Caco-2 (cell line): ENCODE data around the gene IGSF1. TPM values are rescaled to one million over a fixed set of nuclear protein-coding genes. Genes with fewer than 3 reads are reported as not detected.
"Not testable (repeated sequence)": the region's sequence is repeated elsewhere in the genome, so short reads cannot be mapped to it uniquely, and the experiment has no call there.

Source experiments
- BruUV-seq: library from RNA; stranded (reverse); fragments of 400-500 nt; replicated peaks from 2 replicates; lab custom pipeline; 2021; lab: Mats Ljungman, UMichigan
- CTCF ChIA-PET: fragments of 300-600 bp; sonication (Branson Sonifier 250); formaldehyde crosslinking; loops from one replicate; lab custom pipeline; 2022; ENCODE audit warnings: antibody characterized with exemption; lab: Charles Lee
- POLR2A ChIA-PET: fragments of 300-600 bp; sonication (Branson Sonifier 250); formaldehyde crosslinking; loops from one replicate; lab custom pipeline; 2022; ENCODE audit warnings: antibody characterized with exemption; lab: Charles Lee
- DNase-seq, 2 experiments: peaks; one replicate each; pipeline versions ENCODE4 v3.0.0 to v3.0.0-alpha.2; 2020 to 2022
- H3K27me3 ChIP-seq: replicated peaks from 2 replicates; pipeline ENCODE4 v1.6.0; 2011; ENCODE audit warnings: low read length; ENCODE audit not compliant: control insufficient read depth, insufficient read depth
- H3K36me3 ChIP-seq: 2 replicates; pipeline ENCODE4 v1.5.1; 2011; ENCODE audit warnings: low read length; ENCODE audit not compliant: control insufficient read depth, insufficient read depth
- H3K4me1 ChIP-seq: fragments of 250-450 bp; sonication (Bioruptor Pico); 2 replicates; pipeline ENCODE4 v1.5.1; 2020; ENCODE audit warnings: mild to moderate bottlenecking
- H3K4me3 ChIP-seq: 2 replicates; pipeline ENCODE4 v1.5.1; 2011; ENCODE audit warnings: low read depth, mild to moderate bottlenecking, control low read depth, low read length
- H3K9me3 ChIP-seq: fragments of 250-450 bp; sonication (Bioruptor Pico); 2 replicates; pipeline ENCODE4 v1.5.1; 2020; ENCODE audit warnings: mild to moderate bottlenecking, moderate library complexity
- H3K27ac Mint-ChIP-seq: one replicate; pipeline ENCODE4 v1.8.0; 2022; ENCODE audit warnings: mixed read lengths; ENCODE audit not compliant: unreplicated experiment
- H3K27me3 Mint-ChIP-seq: one replicate; pipeline ENCODE4 v1.8.0; 2022; ENCODE audit warnings: mixed read lengths; ENCODE audit not compliant: insufficient read depth, unreplicated experiment
- H3K36me3 Mint-ChIP-seq: one replicate; pipeline ENCODE4 v1.8.0; 2022; ENCODE audit warnings: mild to moderate bottlenecking, mixed read lengths; ENCODE audit not compliant: insufficient read depth, unreplicated experiment
- H3K4me1 Mint-ChIP-seq: one replicate; pipeline ENCODE4 v1.8.0; 2022; ENCODE audit warnings: low read depth, mixed read lengths; ENCODE audit not compliant: unreplicated experiment
- H3K4me3 Mint-ChIP-seq: one replicate; pipeline ENCODE4 v1.8.0; 2022; ENCODE audit warnings: mild to moderate bottlenecking, moderate library complexity, mixed read lengths; ENCODE audit not compliant: unreplicated experiment
- H3K9me3 Mint-ChIP-seq: one replicate; pipeline ENCODE4 v1.8.0; 2022; ENCODE audit warnings: mixed read lengths; ENCODE audit not compliant: unreplicated experiment
- intact Hi-C: fragments of 100-400 bp; cut with micrococcal nuclease; formaldehyde crosslinking; loops from one replicate; pipeline ENCODE4 v1.10.0; 2022; ENCODE audit not compliant: unreplicated experiment
- total RNA-seq: library from RNA; stranded (reverse); gene quantifications from 2 replicates; pipeline ENCODE4 v1.2.3, GENCODE V29; 2022
- TF ChIP-seq, protein P1 (sequence below), 2 experiments: fragments of 200-600 bp in 1 of 2; IDR thresholded peaks; 1 replicate in 1 of 2; 2 replicates in 1 of 2; pipeline versions ENCODE4 v1.5.1 to v1.8.0; 2011 to 2022; ENCODE audit warnings: antibody characterized with exemption in 1 of 2, control low read depth in 1 of 2, inconsistent platforms in 1 of 2, low read depth in 1 of 2, low read length in 1 of 2, mild to moderate bottlenecking in 1 of 2, moderate library complexity in 1 of 2; ENCODE audit not compliant: insufficient read depth in 1 of 2, severe bottlenecking in 1 of 2, unreplicated experiment in 1 of 2

Gene IGSF1
- total RNA-seq, 1 experiment from 2014 or later: 1.4 TPM

DNA sequence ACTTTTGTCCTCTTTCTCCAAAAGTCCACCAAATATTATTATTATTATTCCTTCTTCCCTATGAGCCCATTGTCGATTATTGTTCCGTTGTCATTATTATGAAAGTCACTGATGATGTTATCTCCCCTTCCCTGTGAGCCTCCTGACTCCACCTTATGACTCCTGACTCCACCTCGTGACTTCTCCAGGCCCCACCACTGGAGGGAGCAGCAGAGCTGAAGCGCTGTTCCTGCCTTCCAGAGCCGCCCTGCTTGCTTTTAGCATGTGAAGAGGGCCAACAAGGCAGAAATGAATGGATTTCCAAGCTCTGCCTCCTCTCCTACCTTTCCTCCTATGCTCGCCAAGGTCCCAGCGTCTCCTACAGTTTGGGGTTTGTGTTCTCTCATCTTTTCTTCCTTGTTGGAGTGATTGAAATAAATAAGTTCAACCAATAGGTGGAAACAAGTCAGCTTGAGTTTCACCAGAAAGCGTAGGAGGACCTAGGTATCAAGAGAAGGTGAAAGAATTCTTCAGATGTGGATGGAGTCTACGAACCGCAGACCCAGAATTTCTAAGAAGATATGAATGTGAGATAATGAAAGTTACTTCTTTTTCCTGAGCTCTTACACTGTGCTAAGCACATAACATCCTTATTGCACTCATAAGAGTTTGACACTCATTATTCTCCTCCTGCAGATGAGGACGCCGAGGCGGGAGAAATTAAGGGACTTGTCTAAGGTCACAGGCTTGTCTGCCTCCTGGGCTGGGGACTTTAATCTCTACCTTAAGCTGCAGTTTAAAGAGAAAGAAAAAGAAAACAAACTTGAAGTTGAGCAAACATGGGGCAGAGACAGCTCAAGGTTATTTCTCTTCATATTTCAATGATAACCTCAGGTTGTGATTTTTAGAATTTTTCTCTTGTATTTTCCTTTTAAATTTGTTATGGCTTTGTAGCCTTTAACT is 26.1 kb downstream of the IGSF1 start:
- POLR2A ChIA-PET: no interaction called here

DNA sequence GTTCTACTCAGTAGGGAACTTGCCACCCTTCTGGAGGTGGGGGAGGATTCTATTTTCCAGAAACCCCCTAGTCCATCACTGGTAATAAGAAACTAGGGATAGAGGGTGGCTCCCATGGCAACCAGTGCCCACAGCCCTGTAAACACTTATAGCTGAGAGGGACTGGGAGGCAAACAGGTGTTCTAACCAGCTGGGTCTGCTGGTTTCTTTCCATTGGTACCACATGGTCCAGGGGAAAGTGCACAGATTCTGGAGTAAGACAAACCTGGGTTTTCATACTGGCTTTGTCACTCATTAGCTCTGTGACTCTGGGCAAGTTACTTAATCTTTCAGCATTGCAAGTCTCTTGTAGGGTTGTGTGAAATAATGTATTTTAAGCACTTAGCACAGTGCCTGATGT is 26.9 kb downstream of the IGSF1 start:
- TF ChIP-seq, protein P1, sequence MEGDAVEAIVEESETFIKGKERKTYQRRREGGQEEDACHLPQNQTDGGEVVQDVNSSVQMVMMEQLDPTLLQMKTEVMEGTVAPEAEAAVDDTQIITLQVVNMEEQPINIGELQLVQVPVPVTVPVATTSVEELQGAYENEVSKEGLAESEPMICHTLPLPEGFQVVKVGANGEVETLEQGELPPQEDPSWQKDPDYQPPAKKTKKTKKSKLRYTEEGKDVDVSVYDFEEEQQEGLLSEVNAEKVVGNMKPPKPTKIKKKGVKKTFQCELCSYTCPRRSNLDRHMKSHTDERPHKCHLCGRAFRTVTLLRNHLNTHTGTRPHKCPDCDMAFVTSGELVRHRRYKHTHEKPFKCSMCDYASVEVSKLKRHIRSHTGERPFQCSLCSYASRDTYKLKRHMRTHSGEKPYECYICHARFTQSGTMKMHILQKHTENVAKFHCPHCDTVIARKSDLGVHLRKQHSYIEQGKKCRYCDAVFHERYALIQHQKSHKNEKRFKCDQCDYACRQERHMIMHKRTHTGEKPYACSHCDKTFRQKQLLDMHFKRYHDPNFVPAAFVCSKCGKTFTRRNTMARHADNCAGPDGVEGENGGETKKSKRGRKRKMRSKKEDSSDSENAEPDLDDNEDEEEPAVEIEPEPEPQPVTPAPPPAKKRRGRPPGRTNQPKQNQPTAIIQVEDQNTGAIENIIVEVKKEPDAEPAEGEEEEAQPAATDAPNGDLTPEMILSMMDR (IDR thresholded peaks at IDR 0.05; ENCODE audit: insufficient read depth in 1 of 2, low read depth in 1 of 2, low read length in 1 of 2, severe bottlenecking in 1 of 2, unreplicated experiment in 1 of 2): no peak
- Mint-ChIP-seq H3K27ac (no peak overlapping the region), H3K27me3 (no peaks in the 10 kb centered on the region), H3K4me3 (no peak overlapping the region), H3K4me1 (no peaks in the 10 kb centered on the region), H3K36me3 (no peaks in the 10 kb centered on the region), H3K9me3 (no peaks in the 10 kb centered on the region)
- H3K9me3 ChIP-seq: no peaks in the 10 kb centered on the region
- no peak overlapping the region for H3K4me3 ChIP-seq
- no peaks in the 10 kb centered on the region; the same call in 1 of the 2 replicates for H3K4me1 ChIP-seq
- ChIA-PET CTCF (interaction anchor here (1.5 kb wide), 1 partner anchor 104 kb away, joined by 5 read pairs; no protein-coding TSS in a partner anchor), POLR2A (no interaction called here)
- intact Hi-C loops: loop anchor here (1.0 to 5.0 kb wide), 4 partner anchors 105 to 415 kb away; no protein-coding TSS in a partner anchor
- no peak for DNase-seq
- H3K36me3 ChIP-seq: no peaks in the 10 kb centered on the region
- H3K27me3 ChIP-seq: no peaks in the 10 kb centered on the region
- BruUV-seq: no TSS peak

More for the DNA sequence above, 26.1 kb downstream of the IGSF1 start:
- no peak overlapping the region for H3K4me3 ChIP-seq
- H3K4me3 Mint-ChIP-seq: no peak overlapping the region
- H3K9me3 ChIP-seq: no peaks in the 10 kb centered on the region
- intact Hi-C loops: loop anchor here (1.0 to 5.0 kb wide), 4 partner anchors 104 to 414 kb away; no protein-coding TSS in a partner anchor
- H3K4me1 ChIP-seq: no peaks in the 10 kb centered on the region; the same call in 1 of the 2 replicates
- no peaks in the 10 kb centered on the region for H3K36me3 ChIP-seq
- no peak overlapping the region for H3K27ac Mint-ChIP-seq
- CTCF ChIA-PET: interaction anchor here (0.6 to 1.5 kb wide), 2 partner anchors 103 to 278 kb away, joined by 4 to 5 read pairs; no protein-coding TSS in a partner anchor
- H3K36me3 Mint-ChIP-seq: no peaks in the 10 kb centered on the region
- no peaks in the 10 kb centered on the region for H3K27me3 ChIP-seq
- peak; percentile 43 to 64 for DNase-seq
- no TSS peak for BruUV-seq
- no peaks in the 10 kb centered on the region for H3K4me1 Mint-ChIP-seq
- TF ChIP-seq, protein P1 (IDR thresholded peaks at IDR 0.05; ENCODE audit: insufficient read depth in 1 of 2, low read depth in 1 of 2, low read length in 1 of 2, severe bottlenecking in 1 of 2, unreplicated experiment in 1 of 2): peak; percentile 46 to 55
- H3K27me3 Mint-ChIP-seq: no peaks in the 10 kb centered on the region
- H3K9me3 Mint-ChIP-seq: no peaks in the 10 kb centered on the region

DNA sequence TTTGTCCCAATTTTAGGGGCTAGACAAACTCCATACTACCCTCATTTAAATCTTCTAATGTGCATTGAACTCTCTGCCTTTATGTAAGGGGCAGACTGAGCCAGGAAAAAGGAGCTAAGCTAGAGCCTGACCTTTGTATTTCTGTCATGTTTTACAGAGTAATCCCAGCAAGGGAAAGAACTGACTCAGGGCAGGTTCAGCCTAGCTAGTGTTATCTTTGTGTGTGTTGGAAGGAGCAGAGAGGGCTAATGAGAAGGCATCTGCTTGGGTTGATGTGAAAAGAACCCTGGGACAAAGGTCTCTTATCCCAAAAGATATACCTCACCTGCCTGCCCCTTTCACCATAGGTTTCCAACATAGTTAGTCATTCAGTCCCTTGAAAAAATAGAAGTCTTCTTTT is 31.7 kb downstream of the IGSF1 start:
- CTCF ChIA-PET: no interaction called here
- no peaks in the 10 kb centered on the region for H3K27me3 Mint-ChIP-seq
- DNase-seq: no peak
- H3K36me3 Mint-ChIP-seq: no peaks in the 10 kb centered on the region
- H3K9me3 Mint-ChIP-seq: no peaks in the 10 kb centered on the region
- H3K4me3 ChIP-seq: no peak overlapping the region
- intact Hi-C loops: no loop called here
- no peak overlapping the region for H3K4me3 Mint-ChIP-seq
- TF ChIP-seq, protein P1 (IDR thresholded peaks at IDR 0.05; ENCODE audit: insufficient read depth in 1 of 2, low read depth in 1 of 2, low read length in 1 of 2, severe bottlenecking in 1 of 2, unreplicated experiment in 1 of 2): no peak
- H3K27ac Mint-ChIP-seq: no peak overlapping the region
- H3K4me1 ChIP-seq: no peaks in the 10 kb centered on the region
- H3K27me3 ChIP-seq: no peaks in the 10 kb centered on the region
- POLR2A ChIA-PET: no interaction called here
- H3K36me3 ChIP-seq: no peaks in the 10 kb centered on the region
- H3K4me1 Mint-ChIP-seq: no peaks in the 10 kb centered on the region
- BruUV-seq: no TSS peak
- H3K9me3 ChIP-seq: no peaks in the 10 kb centered on the region

DNA sequence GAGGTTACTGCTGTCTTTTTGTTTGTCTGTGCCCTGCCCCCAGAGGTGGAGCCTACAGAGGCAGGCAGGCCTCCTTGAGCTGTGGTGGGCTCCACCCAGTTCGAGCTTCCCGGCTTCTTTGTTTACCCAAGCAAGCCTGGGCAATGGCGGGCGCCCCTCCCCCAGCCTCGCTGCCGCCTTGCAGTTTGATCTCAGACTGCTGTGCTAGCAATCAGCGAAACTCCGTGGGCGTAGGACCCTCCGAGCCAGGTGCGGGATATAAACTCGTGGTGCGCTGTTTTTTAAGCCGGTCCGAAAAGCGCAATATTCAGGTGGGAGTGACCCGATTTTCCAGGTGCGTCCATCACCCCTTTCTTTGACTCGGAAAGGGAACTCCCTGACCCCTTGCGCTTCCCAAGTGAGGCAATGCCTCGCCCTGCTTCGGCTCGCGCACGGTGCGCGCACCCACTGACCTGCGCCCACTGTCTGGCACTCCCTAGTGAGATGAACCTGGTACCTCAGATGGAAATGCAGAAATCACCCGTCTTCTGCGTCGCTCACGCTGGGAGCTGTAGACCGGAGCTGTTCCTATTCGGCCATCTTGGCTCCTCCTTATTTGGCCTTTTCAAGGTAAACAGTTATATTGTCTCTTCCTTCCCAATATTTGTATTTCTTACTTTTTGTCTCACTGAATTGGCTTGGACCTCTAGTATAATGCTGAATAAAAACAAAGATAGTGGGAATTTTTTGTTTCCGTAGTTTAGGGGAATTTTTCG is 37.9 kb downstream of the IGSF1 start:
- H3K36me3 ChIP-seq, H3K4me3 Mint-ChIP-seq, H3K27ac Mint-ChIP-seq, BruUV-seq, H3K27me3 Mint-ChIP-seq, H3K9me3 ChIP-seq, DNase-seq, H3K9me3 Mint-ChIP-seq, H3K27me3 ChIP-seq, intact Hi-C loops, H3K36me3 Mint-ChIP-seq, H3K4me1 ChIP-seq, H3K4me1 Mint-ChIP-seq, CTCF ChIA-PET, H3K4me3 ChIP-seq, POLR2A ChIA-PET: not testable (repeated sequence)
